Mesendoderm (in vitro differentiated cells): ENCODE measurements around the gene PTGR3.

Experiments used
- DNase-seq: peaks from one replicate; pipeline ENCODE4 v3.0.0; 2013
- H2AK5ac ChIP-seq: 2 replicates; pipeline ENCODE4 v1.6.1; 2013; ENCODE audit warnings: low read length, inconsistent platforms
- H2BK120ac ChIP-seq: 2 replicates; pipeline ENCODE4 v1.6.1; 2013; ENCODE audit warnings: low read depth, mild to moderate bottlenecking, low read length, moderate library complexity, mixed read lengths
- H2BK15ac ChIP-seq: replicated peaks from 2 replicates; pipeline ENCODE4 v1.6.1; 2013; ENCODE audit warnings: low read depth, mild to moderate bottlenecking, moderate library complexity
- H2BK5ac ChIP-seq: 2 replicates; pipeline ENCODE4 v1.6.1; 2013; ENCODE audit warnings: low read length, inconsistent platforms
- H3K18ac ChIP-seq: 2 replicates; pipeline ENCODE4 v1.6.1; 2013; ENCODE audit warnings: mild to moderate bottlenecking, low read length, mixed read lengths
- H3K23ac ChIP-seq: one replicate; pipeline ENCODE4 v1.6.1; 2013; ENCODE audit warnings: low read length
- H3K27ac ChIP-seq: 2 replicates; pipeline ENCODE4 v1.5.1; 2013; ENCODE audit warnings: low read depth, mild to moderate bottlenecking, inconsistent platforms, low read length, moderate library complexity
- H3K27me3 ChIP-seq: 2 replicates; pipeline ENCODE4 v1.6.1; 2013; ENCODE audit warnings: low read length, control low read depth, mild to moderate bottlenecking, inconsistent platforms; ENCODE audit not compliant: insufficient read depth, poor library complexity
- H3K36me3 ChIP-seq: 2 replicates; pipeline ENCODE4 v1.6.1; 2013; ENCODE audit warnings: low read length, inconsistent platforms; ENCODE audit not compliant: control insufficient read depth, insufficient read depth
- H3K4ac ChIP-seq: one replicate; pipeline ENCODE4 v1.6.1; 2013; ENCODE audit warnings: low read depth, mild to moderate bottlenecking, low read length, moderate library complexity
- H3K4me1 ChIP-seq: 2 replicates; pipeline ENCODE4 v1.6.1; 2013; ENCODE audit warnings: low read depth, low read length, inconsistent platforms; ENCODE audit not compliant: control insufficient read depth
- H3K4me2 ChIP-seq: 2 replicates; pipeline ENCODE4 v1.6.1; 2013; ENCODE audit warnings: low read length
- H3K4me3 ChIP-seq: 2 replicates; pipeline ENCODE4 v1.5.1; 2013; ENCODE audit warnings: mild to moderate bottlenecking, low read length
- H3K56ac ChIP-seq: one replicate; pipeline ENCODE4 v1.6.1; 2013; ENCODE audit warnings: low read length
- H3K79me1 ChIP-seq: 2 replicates; pipeline ENCODE4 v1.6.1; 2013; ENCODE audit warnings: low read length, inconsistent platforms
- H3K79me2 ChIP-seq: 2 replicates; pipeline ENCODE4 v1.6.1; 2013; ENCODE audit warnings: mild to moderate bottlenecking, low read length; ENCODE audit not compliant: control insufficient read depth, insufficient read depth
- H3K9ac ChIP-seq: 2 replicates; pipeline ENCODE4 v1.6.1; 2013; ENCODE audit warnings: low read length, inconsistent platforms
- H4K5ac ChIP-seq: one replicate; pipeline ENCODE4 v1.6.1; 2013; ENCODE audit warnings: low read length
- H4K8ac ChIP-seq: one replicate; pipeline ENCODE4 v1.6.1; 2013; ENCODE audit warnings: low read depth, mild to moderate bottlenecking, control low read depth, low read length, moderate library complexity
- WGBS: extraction: QIAGEN DNeasy Blood & Tissue Kit; methylation state at CpG from one replicate; pipeline ENCODE4 v1.1.7; 2013; ENCODE audit warnings: low lambda C conversion rate, missing lambda C conversion rate; ENCODE audit not compliant: insufficient coverage; ENCODE audit errors: extremely low coverage; 5-methylcytosine and 5-hydroxymethylcytosine counted together

The PTGR3 gene

DNA sequence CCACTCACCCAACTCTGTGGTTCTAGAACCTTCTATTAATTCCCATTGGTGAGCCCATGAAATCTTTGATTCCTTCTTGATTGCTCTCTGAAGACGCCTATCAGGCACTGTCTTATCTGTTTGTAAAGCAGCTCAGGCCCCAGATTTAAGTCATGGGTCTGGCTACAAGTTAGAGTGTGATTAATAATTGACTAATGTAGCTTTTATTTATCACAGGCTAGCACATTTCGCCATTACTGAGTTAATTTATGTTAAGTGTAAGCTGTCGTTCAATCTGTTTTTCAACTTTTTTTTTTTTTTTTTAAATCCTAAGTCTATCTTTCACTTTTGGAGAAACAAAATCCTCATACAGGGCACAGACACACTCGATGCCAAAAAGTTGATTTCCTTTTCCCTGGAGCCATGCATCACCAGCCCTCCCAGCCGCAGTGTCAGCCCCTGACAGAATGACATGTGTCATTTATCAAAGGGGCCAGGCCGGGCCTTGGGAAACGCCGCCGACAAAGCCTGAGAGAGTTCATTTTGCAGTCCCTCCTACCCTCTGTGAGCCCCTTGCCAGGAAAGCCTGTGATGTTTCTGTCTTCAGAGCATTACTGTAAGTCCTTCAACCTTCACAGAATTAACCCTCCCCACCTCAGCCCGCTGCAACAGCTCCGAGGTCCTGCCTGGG, 17.5 kb upstream of the PTGR3 start:
- Histone ChIP-seq H3K27ac (no peak overlapping the region), H3K4me3 (no peak overlapping the region), H4K8ac (no peak overlapping the region), H3K4ac (no peak overlapping the region), H2BK120ac (no peak overlapping the region), H3K9ac (no peak overlapping the region), H4K5ac (no peak overlapping the region), H3K79me1 (no peaks in the 10 kb centered on the region), H2BK15ac (no peak overlapping the region), H3K23ac (no peak overlapping the region), H3K4me1 (no peaks in the 10 kb centered on the region), H3K79me2 (no peaks in the 10 kb centered on the region), H3K56ac (no peak overlapping the region), H3K36me3 (no peaks in the 10 kb centered on the region), H3K27me3 (no peaks in the 10 kb centered on the region), H3K4me2 (no peak overlapping the region), H2BK5ac (no peak overlapping the region), H2AK5ac (no peak overlapping the region), H3K18ac (no peak overlapping the region)
- no peak for DNase-seq
- no CpG with 5 or more reads among the region's 11 CpGs for WGBS

DNA sequence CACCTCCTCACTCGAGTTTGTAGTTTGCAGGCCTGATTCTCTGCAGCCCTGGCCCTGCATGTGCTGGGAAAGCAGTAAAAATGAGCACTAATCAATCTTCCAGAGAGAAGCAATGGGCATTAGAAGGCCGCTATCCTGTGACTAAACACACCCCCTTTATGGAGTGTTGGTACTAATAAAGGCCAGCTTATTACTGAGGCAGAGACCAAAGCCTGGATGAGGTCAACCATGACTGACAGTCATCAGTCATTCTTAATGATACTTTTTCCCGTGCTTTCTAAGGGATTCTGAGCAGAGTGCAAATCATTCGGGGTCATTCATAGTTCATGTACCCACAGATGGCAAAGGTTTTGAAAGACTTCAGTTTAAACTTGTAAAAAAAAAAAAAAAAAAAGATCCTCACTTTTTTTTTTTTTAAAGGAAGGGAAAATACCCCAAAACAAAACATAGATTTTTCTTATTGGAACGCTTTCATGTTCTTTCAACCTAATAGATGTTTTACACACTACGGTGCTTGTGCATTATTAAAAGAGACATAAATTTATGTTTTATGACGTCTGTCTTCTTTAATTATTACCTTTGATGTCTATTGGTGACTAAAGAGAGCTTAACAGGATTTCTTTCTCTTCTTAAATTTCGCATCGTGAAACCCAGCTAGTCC, 14.9 kb upstream of the PTGR3 start:
- H3K4ac ChIP-seq, result no peak overlapping the region
- no peak overlapping the region for H4K5ac ChIP-seq
- no CpG with 5 or more reads among the region's 9 CpGs for WGBS
- H3K27me3 ChIP-seq, result no peaks in the 10 kb centered on the region
- no peak overlapping the region for H2BK120ac ChIP-seq
- H4K8ac ChIP-seq, result no peak overlapping the region
- no peak overlapping the region for H3K56ac ChIP-seq
- H3K4me3 ChIP-seq, result no peak overlapping the region
- no peak overlapping the region for H2BK5ac ChIP-seq
- H3K18ac ChIP-seq, result no peak overlapping the region
- no peak overlapping the region for H3K9ac ChIP-seq
- no peaks in the 10 kb centered on the region for H3K79me2 ChIP-seq
- no peak for DNase-seq
- no peak overlapping the region for H3K23ac ChIP-seq
- H3K4me2 ChIP-seq, result no peak overlapping the region
- H2AK5ac ChIP-seq, result no peak overlapping the region
- no peak overlapping the region for H2BK15ac ChIP-seq
- no peaks in the 10 kb centered on the region for H3K79me1 ChIP-seq
- no peaks in the 10 kb centered on the region for H3K4me1 ChIP-seq
- H3K27ac ChIP-seq, result no peak overlapping the region
- no peaks in the 10 kb centered on the region for H3K36me3 ChIP-seq

DNA sequence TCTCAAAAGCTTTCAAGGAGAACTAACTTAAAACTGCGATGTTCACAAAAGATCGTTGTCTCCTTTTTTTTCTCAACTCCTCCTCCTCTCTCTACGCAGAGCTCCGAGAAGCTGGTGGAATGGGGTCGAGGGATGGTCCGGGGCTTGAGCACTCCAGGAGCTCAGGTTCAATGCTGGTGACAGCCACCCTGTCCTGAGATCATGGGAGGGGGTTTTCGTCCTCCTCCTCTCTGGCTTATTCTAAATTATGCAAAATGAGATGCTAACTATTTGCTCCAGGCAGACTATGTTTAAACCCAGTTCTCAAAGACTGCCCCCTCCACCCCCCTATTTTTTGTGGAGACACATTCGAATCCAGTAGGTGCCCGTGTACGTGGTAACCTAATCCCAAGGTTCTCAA, 13.5 kb upstream of the PTGR3 start:
- H2BK5ac ChIP-seq, result no peak overlapping the region

DNA sequence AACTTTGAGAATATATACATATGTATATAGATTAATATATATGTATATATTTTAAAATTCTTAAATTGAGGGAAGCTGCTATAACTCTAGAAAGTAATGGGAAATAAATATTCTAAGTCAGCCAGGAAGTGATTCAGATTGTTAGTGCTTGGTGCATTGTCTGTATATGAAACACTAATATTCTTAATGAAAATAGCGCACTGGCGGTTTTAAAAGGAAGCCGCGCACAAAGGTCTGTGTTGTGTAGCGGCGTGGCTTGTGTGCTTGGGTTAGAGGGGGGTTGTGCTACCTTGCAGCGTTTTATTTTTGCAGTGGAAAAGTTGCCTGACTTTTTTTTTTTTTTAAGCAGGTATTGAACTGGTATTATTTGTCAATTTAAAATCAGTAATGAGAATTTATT, 13.0 kb upstream of the PTGR3 start:
- Histone ChIP-seq H2BK120ac (no peak overlapping the region), H3K18ac (no peak overlapping the region), H2BK15ac (no peak overlapping the region), H3K9ac (no peak overlapping the region), H3K4ac (no peak overlapping the region), H3K4me3 (no peak overlapping the region), H2AK5ac (no peak overlapping the region), H4K8ac (no peak overlapping the region), H3K79me1 (no peaks in the 10 kb centered on the region), H3K4me2 (no peak overlapping the region), H2BK5ac (no peak overlapping the region), H3K23ac (no peak overlapping the region), H3K56ac (no peak overlapping the region), H3K36me3 (no peaks in the 10 kb centered on the region), H3K79me2 (no peaks in the 10 kb centered on the region), H4K5ac (no peak overlapping the region), H3K4me1 (no peaks in the 10 kb centered on the region), H3K27me3 (no peaks in the 10 kb centered on the region), H3K27ac (no peak overlapping the region)
- no peak for DNase-seq
- WGBS, result no CpG with 5 or more reads among the region's 7 CpGs

More for the DNA sequence above, 13.5 kb upstream of the PTGR3 start:
- no peak overlapping the region for H3K23ac ChIP-seq
- DNase-seq, result no peak
- no peak overlapping the region for H3K9ac ChIP-seq
- no peak overlapping the region for H2BK120ac ChIP-seq
- H3K36me3 ChIP-seq, result no peaks in the 10 kb centered on the region
- no peak overlapping the region for H3K4ac ChIP-seq
- no peaks in the 10 kb centered on the region for H3K27me3 ChIP-seq
- H3K4me2 ChIP-seq, result no peak overlapping the region
- H3K27ac ChIP-seq, result no peak overlapping the region
- H3K79me2 ChIP-seq, result no peaks in the 10 kb centered on the region
- no CpG with 5 or more reads among the region's 10 CpGs for WGBS
- no peak overlapping the region for H4K8ac ChIP-seq
- H4K5ac ChIP-seq, result no peak overlapping the region
- no peak overlapping the region for H3K18ac ChIP-seq
- H3K56ac ChIP-seq, result no peak overlapping the region
- no peak overlapping the region for H2BK15ac ChIP-seq
- no peaks in the 10 kb centered on the region for H3K79me1 ChIP-seq
- H2AK5ac ChIP-seq, result no peak overlapping the region
- H3K4me1 ChIP-seq, result no peaks in the 10 kb centered on the region
- H3K4me3 ChIP-seq, result no peak overlapping the region

DNA sequence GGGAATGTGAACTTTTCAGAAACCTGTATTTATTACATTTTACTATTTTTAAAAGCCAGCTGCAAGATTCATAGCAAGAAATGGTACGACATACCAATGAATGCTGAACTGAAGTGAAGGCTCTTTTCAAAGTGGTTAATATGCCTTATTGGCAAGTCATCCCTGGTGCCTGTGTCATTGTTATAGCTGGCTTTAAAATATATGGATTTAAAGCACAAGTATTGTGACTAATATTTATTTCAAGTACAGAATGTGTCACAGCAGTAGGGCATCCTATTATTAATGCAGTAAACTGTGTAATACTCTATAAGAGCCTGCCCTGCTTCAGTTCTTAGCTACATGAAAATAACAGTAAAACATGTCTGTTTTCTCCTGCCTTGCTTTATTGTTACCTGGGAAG, 12.5 kb upstream of the PTGR3 start:
- Histone ChIP-seq H3K23ac (no peak overlapping the region), H3K27ac (no peak overlapping the region), H4K5ac (no peak overlapping the region), H4K8ac (no peak overlapping the region), H3K79me2 (no peaks in the 10 kb centered on the region), H3K4me3 (no peak overlapping the region), H3K27me3 (no peaks in the 10 kb centered on the region), H2BK15ac (no peak overlapping the region), H3K4ac (no peak overlapping the region), H2AK5ac (no peak overlapping the region), H3K56ac (no peak overlapping the region), H2BK120ac (no peak overlapping the region), H3K4me1 (no peaks in the 10 kb centered on the region), H3K36me3 (no peaks in the 10 kb centered on the region), H3K79me1 (no peaks in the 10 kb centered on the region), H3K4me2 (no peak overlapping the region), H3K9ac (no peak overlapping the region), H2BK5ac (no peak overlapping the region), H3K18ac (no peak overlapping the region)
- DNase-seq, result no peak
- WGBS, result no CpG with 5 or more reads among the region's 1 CpG
